ENCODE results near the gene HEG1.

Gene HEG1

DNA sequence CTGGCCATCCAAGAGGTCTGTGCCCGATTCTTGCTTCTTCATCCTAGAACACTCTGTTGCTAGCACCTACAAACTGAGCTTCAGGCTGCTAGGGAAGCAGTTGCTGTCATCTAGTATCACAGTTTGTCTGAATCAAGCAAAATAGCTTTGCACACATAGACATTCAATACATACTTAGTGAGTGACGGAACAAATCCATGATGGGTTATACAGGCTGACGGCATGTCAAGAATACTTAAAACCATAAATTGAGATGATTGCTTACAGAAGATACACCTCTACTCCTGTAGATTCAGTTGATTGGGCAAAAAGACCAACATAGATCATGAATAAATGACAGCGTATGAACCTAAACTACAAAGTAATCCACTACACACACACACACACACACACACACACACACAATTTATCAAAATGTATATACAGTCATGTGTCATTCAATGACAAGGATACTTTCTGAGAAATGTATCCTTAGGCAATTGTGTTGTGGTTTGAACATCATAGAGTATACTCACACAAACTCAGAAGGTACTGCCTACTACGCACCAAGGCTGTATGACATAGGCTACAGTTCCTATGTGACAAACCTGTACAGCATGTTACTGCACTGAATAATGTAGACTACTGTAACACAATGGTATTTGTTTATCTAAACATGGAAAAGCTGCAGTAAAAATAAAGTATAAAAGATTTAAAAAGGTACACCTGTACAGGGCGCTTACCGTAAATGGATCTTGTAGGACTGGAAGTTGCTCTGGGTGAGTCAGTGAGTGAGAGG is 14.4 kb upstream of the HEG1 start:
- Histone ChIP-seq H3K36me3 (no peaks in the 10 kb centered on the region), H3K27me3 (no peaks in the 10 kb centered on the region), H3K9me3 (no peaks in the 10 kb centered on the region), H3K4me1 (ENCODE audit: control insufficient read depth in 1 of 2, insufficient read depth in 1 of 2, low read depth in 1 of 2, low read length in 1 of 2) (no peaks in the 10 kb centered on the region), H3K27ac (no peak overlapping the region), H3K4me3 (ENCODE audit: low read depth in 1 of 2, low read length in 1 of 2) (no peak overlapping the region)
- TF ChIP-seq, protein P1, sequence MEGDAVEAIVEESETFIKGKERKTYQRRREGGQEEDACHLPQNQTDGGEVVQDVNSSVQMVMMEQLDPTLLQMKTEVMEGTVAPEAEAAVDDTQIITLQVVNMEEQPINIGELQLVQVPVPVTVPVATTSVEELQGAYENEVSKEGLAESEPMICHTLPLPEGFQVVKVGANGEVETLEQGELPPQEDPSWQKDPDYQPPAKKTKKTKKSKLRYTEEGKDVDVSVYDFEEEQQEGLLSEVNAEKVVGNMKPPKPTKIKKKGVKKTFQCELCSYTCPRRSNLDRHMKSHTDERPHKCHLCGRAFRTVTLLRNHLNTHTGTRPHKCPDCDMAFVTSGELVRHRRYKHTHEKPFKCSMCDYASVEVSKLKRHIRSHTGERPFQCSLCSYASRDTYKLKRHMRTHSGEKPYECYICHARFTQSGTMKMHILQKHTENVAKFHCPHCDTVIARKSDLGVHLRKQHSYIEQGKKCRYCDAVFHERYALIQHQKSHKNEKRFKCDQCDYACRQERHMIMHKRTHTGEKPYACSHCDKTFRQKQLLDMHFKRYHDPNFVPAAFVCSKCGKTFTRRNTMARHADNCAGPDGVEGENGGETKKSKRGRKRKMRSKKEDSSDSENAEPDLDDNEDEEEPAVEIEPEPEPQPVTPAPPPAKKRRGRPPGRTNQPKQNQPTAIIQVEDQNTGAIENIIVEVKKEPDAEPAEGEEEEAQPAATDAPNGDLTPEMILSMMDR (IDR thresholded peaks at IDR 0.05), result no peak

- no peaks in the 10 kb centered on the region for H3K27me3 ChIP-seq
- no peaks in the 10 kb centered on the region for H3K9me3 ChIP-seq
- no peaks in the 10 kb centered on the region for H3K4me1 ChIP-seq (ENCODE audit: control insufficient read depth in 1 of 2, insufficient read depth in 1 of 2, low read depth in 1 of 2, low read length in 1 of 2)
- H3K27ac ChIP-seq, result no peak overlapping the region
- H3K36me3 ChIP-seq, result no peaks in the 10 kb centered on the region
- no peak overlapping the region for H3K4me3 ChIP-seq (ENCODE audit: low read depth in 1 of 2, low read length in 1 of 2)
- TF ChIP-seq, protein P1 (IDR thresholded peaks at IDR 0.05), result no peak
Measured at GRCh38 chr3:125069452-125069851, 13.7 kb upstream of the HEG1 start.

GRCh38 chr3:125068265-125068664 is 12.5 kb upstream of the HEG1 start:
- Histone ChIP-seq H3K9me3 (no peaks in the 10 kb centered on the region), H3K27ac (no peak overlapping the region), H3K36me3 (no peaks in the 10 kb centered on the region), H3K4me1 (ENCODE audit: control insufficient read depth in 1 of 2, insufficient read depth in 1 of 2, low read depth in 1 of 2, low read length in 1 of 2) (no peaks in the 10 kb centered on the region), H3K27me3 (peaks cover 10% of the 10 kb centered on the region), H3K4me3 (ENCODE audit: low read depth in 1 of 2, low read length in 1 of 2) (no peak overlapping the region)
- TF ChIP-seq, protein P1 (IDR thresholded peaks at IDR 0.05), result no peak

- no peaks in the 10 kb centered on the region for H3K9me3 ChIP-seq
Measured at GRCh38 chr3:125067225-125067624, 11.4 kb upstream of the HEG1 start.

GRCh38 chr3:125062904-125063618 is 7.3 kb upstream of the HEG1 start:
- TF ChIP-seq, protein P1 (IDR thresholded peaks at IDR 0.05), result no peak

More at GRCh38 chr3:125067225-125067624, 11.4 kb upstream of the HEG1 start:
- no peak overlapping the region for H3K27ac ChIP-seq
- H3K4me3 ChIP-seq (ENCODE audit: low read depth in 1 of 2, low read length in 1 of 2), result no peak overlapping the region
- H3K4me1 ChIP-seq (ENCODE audit: control insufficient read depth in 1 of 2, insufficient read depth in 1 of 2, low read depth in 1 of 2, low read length in 1 of 2), result no peaks in the 10 kb centered on the region
- peaks cover 20% of the 10 kb centered on the region for H3K27me3 ChIP-seq
- TF ChIP-seq, protein P1 (IDR thresholded peaks at IDR 0.05), result no peak
- no peaks in the 10 kb centered on the region for H3K36me3 ChIP-seq

More at GRCh38 chr3:125062904-125063618, 7.3 kb upstream of the HEG1 start:
- Histone ChIP-seq H3K27me3 (peaks cover 49% of the 10 kb centered on the region), H3K27ac (no peak overlapping the region), H3K36me3 (no peaks in the 10 kb centered on the region), H3K9me3 (no peaks in the 10 kb centered on the region), H3K4me3 (ENCODE audit: low read depth in 1 of 2, low read length in 1 of 2) (no peak overlapping the region), H3K4me1 (ENCODE audit: control insufficient read depth in 1 of 2, insufficient read depth in 1 of 2, low read depth in 1 of 2, low read length in 1 of 2) (no peaks in the 10 kb centered on the region)
